T-helper 2 cell treated with Interferon-gamma antibody and Interleukin-4, amounts not matched to agents 5 μg/mL and 100 μg/mL, for 36 hours (primary cell): ENCODE measurements around the gene HIPK2.
A peak's percentile ranks its signal among the peaks of the same experiment; 100 is the strongest.

Experiments used
- DNase-seq: peaks from one replicate; pipeline ENCODE4 v3.0.0; 2021; ENCODE audit warnings: low spot score
- H3K27ac Mint-ChIP-seq: one replicate; pipeline ENCODE4 v1.8.0; 2021; ENCODE audit warnings: mild to moderate bottlenecking, mixed read lengths
- H3K27me3 Mint-ChIP-seq: one replicate; pipeline ENCODE4 v1.8.0; 2021; ENCODE audit warnings: low read depth, mixed read lengths
- H3K36me3 Mint-ChIP-seq: one replicate; pipeline ENCODE4 v1.8.0; 2021; ENCODE audit warnings: low read depth, mixed read lengths
- H3K4me1 Mint-ChIP-seq: one replicate; pipeline ENCODE4 v1.8.0; 2021; ENCODE audit warnings: low read depth, mixed read lengths
- H3K4me3 Mint-ChIP-seq: one replicate; pipeline ENCODE4 v1.8.0; 2022; ENCODE audit warnings: mild to moderate bottlenecking, moderate library complexity, mixed read lengths
- H3K9me3 Mint-ChIP-seq: one replicate; pipeline ENCODE4 v1.8.0; 2021; ENCODE audit warnings: mixed read lengths

Gene HIPK2

GRCh38 chr7:139647814-139648390 is 129.9 kb downstream of the HIPK2 start:
- Mint-ChIP-seq H3K4me1 (peaks cover 38% of the 10 kb centered on the region), H3K27ac (peak overlapping the region; percentile 17), H3K27me3 (no peaks in the 10 kb centered on the region), H3K36me3 (no peaks in the 10 kb centered on the region), H3K4me3 (peak overlapping the region; percentile 46), H3K9me3 (no peaks in the 10 kb centered on the region)
- DNase-seq, result no peak

DNA sequence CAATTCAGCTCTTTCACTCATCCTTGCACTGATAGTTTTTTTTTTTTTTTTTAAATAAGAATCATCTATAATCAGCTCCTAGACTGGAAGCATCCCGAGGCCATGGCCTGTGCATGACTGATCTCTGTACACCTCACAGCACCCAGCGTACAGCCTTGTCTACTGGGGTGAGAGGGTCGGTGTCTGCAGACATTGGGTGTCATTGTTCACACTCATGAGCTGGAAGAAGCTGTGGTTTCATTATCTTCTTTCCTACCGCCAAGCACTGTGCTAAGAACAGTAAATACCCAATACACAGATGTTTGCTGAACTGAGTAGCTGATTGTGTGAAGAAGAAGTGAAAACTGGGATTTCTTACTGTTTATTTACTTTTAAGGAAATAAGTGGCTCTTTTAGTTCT is 130.7 kb downstream of the HIPK2 start:
- Mint-ChIP-seq H3K9me3 (no peaks in the 10 kb centered on the region), H3K36me3 (no peaks in the 10 kb centered on the region), H3K4me3 (no peak overlapping the region), H3K27me3 (no peaks in the 10 kb centered on the region), H3K4me1 (peaks cover 39% of the 10 kb centered on the region), H3K27ac (peak overlapping the region; percentile 12)
- DNase-seq, result no peak

DNA sequence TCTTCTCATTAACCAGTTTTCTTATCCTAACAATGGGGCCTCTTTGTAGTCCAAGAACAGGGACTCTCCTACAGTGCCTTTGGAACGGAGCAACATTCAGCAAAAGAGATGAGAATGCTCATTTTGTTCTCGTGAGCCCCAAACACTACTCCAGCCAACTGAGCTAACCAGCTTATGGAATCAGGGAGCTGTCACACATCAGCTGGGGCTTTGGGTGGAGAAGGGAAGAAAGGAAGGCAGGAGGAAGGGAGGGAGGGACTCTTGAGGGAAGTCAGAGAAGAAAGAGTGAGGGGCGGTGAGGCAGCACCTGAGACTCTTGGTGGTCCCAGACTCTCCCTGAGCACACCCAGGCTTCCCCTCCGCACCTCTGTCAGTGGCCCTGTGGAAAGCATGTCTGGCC is 131.2 kb downstream of the HIPK2 start:
- Mint-ChIP-seq H3K4me3 (no peak overlapping the region), H3K4me1 (peaks cover 40% of the 10 kb centered on the region), H3K27ac (no peak overlapping the region), H3K36me3 (no peaks in the 10 kb centered on the region), H3K9me3 (no peaks in the 10 kb centered on the region), H3K27me3 (no peaks in the 10 kb centered on the region)
- DNase-seq, result no peak

- peak; percentile 69 for DNase-seq
- Mint-ChIP-seq H3K27me3 (no peaks in the 10 kb centered on the region), H3K4me1 (peaks cover 40% of the 10 kb centered on the region), H3K27ac (peak overlapping the region; percentile 67), H3K4me3 (no peak overlapping the region), H3K9me3 (no peaks in the 10 kb centered on the region), H3K36me3 (no peaks in the 10 kb centered on the region)
Observed at GRCh38 chr7:139645572-139646523, 131.9 kb downstream of the HIPK2 start.

DNA sequence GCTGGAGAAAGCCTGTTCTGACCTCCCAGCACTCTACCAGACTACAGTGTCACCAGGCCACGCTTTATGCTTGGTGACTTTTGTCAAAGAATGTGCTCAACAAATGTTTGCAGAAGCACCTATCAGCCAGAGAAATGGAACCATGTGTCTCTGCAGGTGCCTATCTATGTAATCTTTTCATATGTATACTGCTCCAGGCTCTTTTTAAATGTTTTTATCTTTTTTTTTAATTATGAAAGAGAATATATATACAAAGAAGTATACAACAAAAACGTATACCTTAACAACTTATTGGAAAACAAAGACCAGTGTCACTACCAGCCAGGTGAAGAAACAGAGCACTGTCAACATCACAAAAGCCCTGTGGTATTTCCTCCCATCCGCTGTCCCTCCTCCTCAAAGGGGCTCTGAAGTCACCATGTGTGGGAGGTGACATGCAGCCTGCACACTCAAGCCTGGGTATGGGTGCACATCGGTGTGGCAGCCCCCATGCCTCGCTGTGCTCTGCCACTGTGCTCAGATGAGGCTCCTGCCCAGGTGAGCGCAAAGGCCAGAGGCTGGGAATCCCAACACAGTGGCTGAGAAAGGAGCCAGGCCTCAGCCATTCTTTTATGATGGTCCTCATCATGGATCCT is 133.7 kb downstream of the HIPK2 start:
- no peaks in the 10 kb centered on the region for H3K36me3 Mint-ChIP-seq
- no peak overlapping the region for H3K4me3 Mint-ChIP-seq
- no peaks in the 10 kb centered on the region for H3K9me3 Mint-ChIP-seq
- H3K27me3 Mint-ChIP-seq, result no peaks in the 10 kb centered on the region
- H3K4me1 Mint-ChIP-seq, result peaks cover 37% of the 10 kb centered on the region
- DNase-seq, result no peak
- no peak overlapping the region for H3K27ac Mint-ChIP-seq

GRCh38 chr7:139642283-139642682 is 135.5 kb downstream of the HIPK2 start:
- no peaks in the 10 kb centered on the region for H3K36me3 Mint-ChIP-seq
- H3K27ac Mint-ChIP-seq, result no peak overlapping the region
- H3K4me3 Mint-ChIP-seq, result no peak overlapping the region
- no peaks in the 10 kb centered on the region for H3K27me3 Mint-ChIP-seq
- H3K9me3 Mint-ChIP-seq, result no peaks in the 10 kb centered on the region
- H3K4me1 Mint-ChIP-seq, result peaks cover 21% of the 10 kb centered on the region
- no peak for DNase-seq

GRCh38 chr7:139641337-139641992 is 136.3 kb downstream of the HIPK2 start:
- Mint-ChIP-seq H3K9me3 (no peaks in the 10 kb centered on the region), H3K36me3 (no peaks in the 10 kb centered on the region), H3K27me3 (no peaks in the 10 kb centered on the region), H3K4me1 (peaks cover 23% of the 10 kb centered on the region), H3K27ac (no peak overlapping the region), H3K4me3 (no peak overlapping the region)
- DNase-seq, result no peak

- DNase-seq, result no peak
Observed at GRCh38 chr7:139640681-139641080, 137.1 kb downstream of the HIPK2 start.

GRCh38 chr7:139639563-139639962 is 138.2 kb downstream of the HIPK2 start:
- H3K36me3 Mint-ChIP-seq, result peaks cover 11% of the 10 kb centered on the region
- no peak overlapping the region for H3K27ac Mint-ChIP-seq
- no peak overlapping the region for H3K4me3 Mint-ChIP-seq
- no peak for DNase-seq
- no peaks in the 10 kb centered on the region for H3K27me3 Mint-ChIP-seq
- no peaks in the 10 kb centered on the region for H3K9me3 Mint-ChIP-seq
- peaks cover 31% of the 10 kb centered on the region for H3K4me1 Mint-ChIP-seq

More at GRCh38 chr7:139640681-139641080, 137.1 kb downstream of the HIPK2 start:
- Mint-ChIP-seq H3K4me3 (no peak overlapping the region), H3K27me3 (no peaks in the 10 kb centered on the region), H3K9me3 (no peaks in the 10 kb centered on the region), H3K27ac (no peak overlapping the region), H3K4me1 (peaks cover 27% of the 10 kb centered on the region), H3K36me3 (peaks cover 7% of the 10 kb centered on the region)

- H3K27ac Mint-ChIP-seq, result peak overlapping the region; percentile 98
- H3K27me3 Mint-ChIP-seq, result no peaks in the 10 kb centered on the region
- no peaks in the 10 kb centered on the region for H3K9me3 Mint-ChIP-seq
- H3K36me3 Mint-ChIP-seq, result peaks cover 25% of the 10 kb centered on the region
- H3K4me1 Mint-ChIP-seq, result peaks cover 39% of the 10 kb centered on the region
- peak; percentile 68 for DNase-seq
- peak overlapping the region; percentile 88 for H3K4me3 Mint-ChIP-seq
Observed at GRCh38 chr7:139635526-139636302, 142.1 kb downstream of the HIPK2 start.

- H3K36me3 Mint-ChIP-seq, result peaks cover 38% of the 10 kb centered on the region
- no peaks in the 10 kb centered on the region for H3K27me3 Mint-ChIP-seq
- H3K4me3 Mint-ChIP-seq, result no peak overlapping the region
- H3K9me3 Mint-ChIP-seq, result no peaks in the 10 kb centered on the region
- peaks cover 50% of the 10 kb centered on the region for H3K4me1 Mint-ChIP-seq
- no peak overlapping the region for H3K27ac Mint-ChIP-seq
- DNase-seq, result no peak
Observed at GRCh38 chr7:139634087-139634486, 143.7 kb downstream of the HIPK2 start.

GRCh38 chr7:139631520-139632031 is 146.2 kb downstream of the HIPK2 start:
- DNase-seq, result no peak
- Mint-ChIP-seq H3K4me1 (peaks cover 61% of the 10 kb centered on the region), H3K4me3 (peak overlapping the region; percentile 21), H3K36me3 (peaks cover 52% of the 10 kb centered on the region), H3K9me3 (no peaks in the 10 kb centered on the region), H3K27me3 (no peaks in the 10 kb centered on the region), H3K27ac (no peak overlapping the region)
